Measurements from ENCODE around the gene MED12L. TPM values are rescaled to one million over a fixed set of nuclear protein-coding genes. Genes with fewer than 3 reads are reported as not detected.

MED12L gene
- total and polyA plus RNA-seq, 9 of the 15 experiments (the other 6 are each of a cell fraction or from before 2014, with no cell fraction given) = not detected

GRCh38 chr3:151206201-151206600 lies 120.7 kb downstream of the MED12L start:
- no peaks in the 10 kb centered on the region for H3K79me2 ChIP-seq (ENCODE audit: control insufficient read depth, insufficient read depth, low read length)
- no peaks in the 10 kb centered on the region for H3K4me1 ChIP-seq (replicated peaks in 1 of 2; ENCODE audit: control insufficient read depth in 2 of 2, insufficient read depth in 2 of 2, low read length in 2 of 2)
- no peak overlapping the region for H3K27ac ChIP-seq (ENCODE audit: extremely low read depth, low read depth, low read length)
- no TSS peak for BruUV-seq (replicated peaks)
- no peaks in the 10 kb centered on the region for H3K36me3 ChIP-seq (ENCODE audit: control insufficient read depth, insufficient read depth, low read length)
- no peak for DNase-seq (ENCODE audit: extremely low read depth in 1 of 4, low spot score in 3 of 4)
- H2AFZ ChIP-seq (ENCODE audit: low read depth, low read length) = no peak overlapping the region
- no peak overlapping the region for H3K9ac ChIP-seq (ENCODE audit: insufficient read depth in 1 of 2, low read depth in 2 of 2, low read length in 2 of 2)
- H4K20me1 ChIP-seq (replicated peaks; ENCODE audit: control insufficient read depth, insufficient read depth, low read length) = no peaks in the 10 kb centered on the region
- H3K4me2 ChIP-seq (ENCODE audit: insufficient read depth, low read length) = no peak overlapping the region
- ChIA-PET POLR2A (no interaction called here), CTCF (ENCODE audit: low intra/inter-chr PET ratio) (no interaction called here)
- ATAC-seq = no peak
- H3K4me3 ChIP-seq = no peak overlapping the region
- 6% methylated on average over 3 of the region's 3 CpGs for WGBS (ENCODE audit: insufficient coverage, low coverage, missing lambda C conversion rate)
- in situ Hi-C loops (cut with MboI) (no loop called here), intact Hi-C loops (cut with micrococcal nuclease) (no loop called here)
- H3K27me3 ChIP-seq (ENCODE audit: control insufficient read depth in 2 of 2, insufficient read depth in 2 of 2, low read length in 2 of 2) = no peaks in the 10 kb centered on the region; a peak in 2 of 5 replicates
- no peak for FAIRE-seq
- H3K9me1 ChIP-seq (ENCODE audit: control insufficient read depth, insufficient read depth, low read length) = no peaks in the 10 kb centered on the region
- H3K9me3 ChIP-seq (replicated peaks; ENCODE audit: control insufficient read depth, insufficient read depth, low read depth, low read length) = no peaks in the 10 kb centered on the region
- TF ChIP-seq FOXM1 (IDR thresholded peaks at IDR 0.05; ENCODE audit: low read depth) = no peak
- TF ChIP-seq FOXM1 (CRISPR knock-in tag; IDR thresholded peaks at IDR 0.05; ENCODE audit: low read depth) = no peak
- TF ChIP-seq DMBX1 (CRISPR knock-in tag; IDR thresholded peaks at IDR 0.05; ENCODE audit: borderline replicate concordance) = no peak
- TF ChIP-seq TAF7 (tag; IDR thresholded peaks at IDR 0.05) = no peak
- no peak for TF ChIP-seq ZBTB43 (CRISPR knock-in tag; IDR thresholded peaks at IDR 0.05)
- TF ChIP-seq GTF2A2 (tag; IDR thresholded peaks at IDR 0.05) = no peak
- no peak for TF ChIP-seq IRF9 (tag; IDR thresholded peaks at IDR 0.05)
- no peak for TF ChIP-seq KDM5B (IDR thresholded peaks at IDR 0.05; ENCODE audit: insufficient replicate concordance, low read depth, low read length)
- TF ChIP-seq HLTF (IDR thresholded peaks at IDR 0.05) = no peak
- TF ChIP-seq MTA3 (IDR thresholded peaks at IDR 0.05; ENCODE audit: borderline replicate concordance) = no peak
- TF ChIP-seq TCF7 (IDR thresholded peaks at IDR 0.05; ENCODE audit: borderline replicate concordance) = no peak
- no peak for TF ChIP-seq DLX4 (CRISPR knock-in tag; IDR thresholded peaks at IDR 0.05)
- TF ChIP-seq USF2 (CRISPR knock-in tag; IDR thresholded peaks at IDR 0.05) = no peak
- TF ChIP-seq POU5F1 (IDR thresholded peaks at IDR 0.05; ENCODE audit: borderline replicate concordance, low read depth, low read length, partially characterized antibody) = no peak
- no peak for TF ChIP-seq TFAM (CRISPR knock-in tag; conservative IDR thresholded peaks at IDR 0.05)
- no peak for TF ChIP-seq ZNF41 (CRISPR knock-in tag; conservative IDR thresholded peaks at IDR 0.05)
- TF ChIP-seq THAP12 (CRISPR knock-in tag; IDR thresholded peaks at IDR 0.05) = no peak
- TF ChIP-seq ZNF197 (CRISPR knock-in tag; IDR thresholded peaks at IDR 0.05; ENCODE audit: low read depth) = no peak
- no peak for TF ChIP-seq ARID2 (IDR thresholded peaks at IDR 0.05)

All from K562 (cell line).